ENCODE results near the gene VPS35L. TPM values are rescaled to one million over a fixed set of nuclear protein-coding genes. Genes with fewer than 3 reads are reported as not detected.

Gene VPS35L
- total and polyA plus RNA-seq, 7 experiments from 2014 or later: 38.6 to 52.0 (median 46.6) TPM

- peak overlapping the region in 8 of 9 donors; percentile 36 to 86 (median 72) for H3K27ac Mint-ChIP-seq
- no peaks in the 10 kb centered on the region for H3K9me3 Mint-ChIP-seq
- no peaks in the 10 kb centered on the region for H3K9me3 ChIP-seq (ENCODE audit: control insufficient read depth in 2 of 3, low read length in 3 of 3)
- no peak overlapping the region for H3K27ac ChIP-seq (ENCODE audit: low read depth, low read length)
- peaks cover 29 to 79% (median 61%) of the 10 kb centered on the region in 7 donors for H3K4me1 Mint-ChIP-seq
- ATAC-seq: no peak
- H3K4me3 Mint-ChIP-seq: peak overlapping the region in 3 of 10 donors; percentile 16 to 32 (median 29)
- CTCF ChIA-PET: interaction anchor here (0.7 kb wide), 1 partner anchor 117 kb away, joined by 3 read pairs; no protein-coding TSS in a partner anchor
- no peak overlapping the region for H3K4me3 ChIP-seq (ENCODE audit: low read length)
- DNase-seq: no peak
- peaks cover 13 to 38% of the 10 kb centered on the region in 2 donors for H3K4me1 ChIP-seq (ENCODE audit: control insufficient read depth in 2 of 2, insufficient read depth in 2 of 2, low read length in 2 of 2)
- H3K36me3 Mint-ChIP-seq: peaks cover 10 to 40% (median 24%) of the 10 kb centered on the region in 5 donors
- intact Hi-C loops (cut with micrococcal nuclease): no loop called here
- no peaks in the 10 kb centered on the region for H3K27me3 ChIP-seq (ENCODE audit: control insufficient read depth in 2 of 2, insufficient read depth in 2 of 2, low read length in 2 of 2)
- no peaks in the 10 kb centered on the region for H3K27me3 Mint-ChIP-seq
- peaks cover 0 to 19% (median 0%) of the 10 kb centered on the region in 3 experiments for H3K36me3 ChIP-seq (ENCODE audit: control insufficient read depth in 2 of 3, insufficient read depth in 3 of 3, low read length in 3 of 3)
- POLR2A ChIA-PET: interaction anchor here (0.6 to 1.0 kb wide), 2 partner anchors 50 to 195 kb away, joined by 3 read pairs; no protein-coding TSS in a partner anchor
These were observed 135.7 kb downstream of the VPS35L start for GRCh38 chr16:19691161-19691711.

GRCh38 chr16:19694989-19695388 is 139.5 kb downstream of the VPS35L start:
- Mint-ChIP-seq H3K9me3 (no peaks in the 10 kb centered on the region), H3K27me3 (no peaks in the 10 kb centered on the region), H3K27ac (peak overlapping the region in 8 of 9 donors; percentile 87 to 97 (median 96)), H3K36me3 (peaks cover 0 to 35% (median 18%) of the 10 kb centered on the region in 5 donors), H3K4me1 (peaks cover 36 to 80% (median 66%) of the 10 kb centered on the region in 7 donors), H3K4me3 (peak overlapping the region in 6 of 10 donors; percentile 16 to 82 (median 45))
- peaks cover 0 to 24% (median 0%) of the 10 kb centered on the region in 3 experiments for H3K36me3 ChIP-seq (ENCODE audit: control insufficient read depth in 2 of 3, insufficient read depth in 3 of 3, low read length in 3 of 3)
- H3K4me1 ChIP-seq (ENCODE audit: control insufficient read depth in 2 of 2, insufficient read depth in 2 of 2, low read length in 2 of 2): peaks cover 35 to 55% of the 10 kb centered on the region in 2 donors
- CTCF ChIA-PET: interaction anchor here (0.9 kb wide), 1 partner anchor 192 kb away, joined by 3 read pairs; no protein-coding TSS in a partner anchor
- no peaks in the 10 kb centered on the region for H3K9me3 ChIP-seq (ENCODE audit: control insufficient read depth in 2 of 3, low read length in 3 of 3)
- H3K27me3 ChIP-seq (ENCODE audit: control insufficient read depth in 2 of 2, insufficient read depth in 2 of 2, low read length in 2 of 2): no peaks in the 10 kb centered on the region
- ATAC-seq: no peak
- no peak overlapping the region for H3K27ac ChIP-seq (ENCODE audit: low read depth, low read length)
- no peak overlapping the region for H3K4me3 ChIP-seq (ENCODE audit: low read length)
- DNase-seq: no peak
- POLR2A ChIA-PET: no interaction called here
- intact Hi-C loops (cut with micrococcal nuclease): no loop called here

DNA sequence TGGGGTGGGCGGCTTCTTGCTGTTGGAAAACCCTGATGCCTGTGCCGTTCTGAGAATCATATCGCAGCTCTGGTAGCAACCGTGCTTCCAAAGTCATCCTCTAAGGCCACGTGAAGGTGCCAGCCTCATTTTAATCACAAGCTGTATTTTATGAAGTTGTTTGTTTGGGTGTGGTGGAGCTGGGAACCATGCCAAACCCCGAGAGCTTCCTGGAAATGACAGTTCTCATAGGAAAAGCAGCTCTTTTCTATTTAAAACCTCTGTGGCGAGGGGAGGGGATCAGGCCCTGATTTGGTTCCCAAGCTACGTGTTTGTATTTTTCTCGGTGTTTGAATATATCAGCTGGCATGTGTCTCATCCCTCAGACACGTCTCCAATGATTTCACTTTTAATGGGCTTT is 140.8 kb downstream of the VPS35L start:
- peaks cover 0 to 24% (median 0%) of the 10 kb centered on the region in 3 experiments for H3K36me3 ChIP-seq (ENCODE audit: control insufficient read depth in 2 of 3, insufficient read depth in 3 of 3, low read length in 3 of 3)
- ChIA-PET POLR2A (interaction anchor here (0.7 to 2.1 kb wide), 3 partner anchors 9 to 141 kb away, joined by 3 to 8 read pairs (median 6); partner anchors contain the start of genes IQCK, KNOP1 and VPS35L), CTCF (interaction anchor here (0.7 to 1.6 kb wide), 3 partner anchors 16 to 63 kb away, joined by 3 to 6 read pairs (median 3); no protein-coding TSS in a partner anchor)
- H3K4me1 ChIP-seq (ENCODE audit: control insufficient read depth in 2 of 2, insufficient read depth in 2 of 2, low read length in 2 of 2): peaks cover 34 to 50% of the 10 kb centered on the region in 2 donors
- Mint-ChIP-seq H3K9me3 (no peaks in the 10 kb centered on the region), H3K4me1 (peaks cover 32 to 82% (median 68%) of the 10 kb centered on the region in 7 donors), H3K36me3 (peaks cover 0 to 43% (median 26%) of the 10 kb centered on the region in 5 donors), H3K27me3 (no peaks in the 10 kb centered on the region), H3K27ac (peak overlapping the region; percentile 76 to 97 (median 96)), H3K4me3 (peak overlapping the region; percentile 37 to 85 (median 74))
- intact Hi-C loops (cut with micrococcal nuclease): loop anchor here in 1 of 2 donors (1.0 kb wide), 1 partner anchor 22 kb away; the partner anchor contains the start of genes IQCK and KNOP1
- peak; percentile 72 for ATAC-seq
- peak in 7 of 9 donors; percentile 48 to 86 (median 81) for DNase-seq
- H3K9me3 ChIP-seq (ENCODE audit: control insufficient read depth in 2 of 3, low read length in 3 of 3): no peaks in the 10 kb centered on the region
- H3K27me3 ChIP-seq (ENCODE audit: control insufficient read depth in 2 of 2, insufficient read depth in 2 of 2, low read length in 2 of 2): no peaks in the 10 kb centered on the region
- H3K27ac ChIP-seq (ENCODE audit: low read depth, low read length): peak overlapping the region; percentile 59
- H3K4me3 ChIP-seq (ENCODE audit: low read length): peak overlapping the region; percentile 39

- peaks cover 0 to 20% (median 0%) of the 10 kb centered on the region in 3 experiments for H3K36me3 ChIP-seq (ENCODE audit: control insufficient read depth in 2 of 3, insufficient read depth in 3 of 3, low read length in 3 of 3)
- DNase-seq: peak in 5 of 9 donors; percentile 8 to 43 (median 31)
- CTCF ChIA-PET: interaction anchor here (0.7 to 1.6 kb wide), 3 partner anchors 15 to 64 kb away, joined by 3 to 6 read pairs (median 3); no protein-coding TSS in a partner anchor
- Mint-ChIP-seq H3K4me3 (peak overlapping the region in 9 of 10 donors; percentile 66 to 85 (median 76)), H3K27ac (peak overlapping the region; percentile 76 to 97 (median 96)), H3K9me3 (no peaks in the 10 kb centered on the region), H3K4me1 (peaks cover 30 to 77% (median 64%) of the 10 kb centered on the region in 7 donors), H3K36me3 (peaks cover 0 to 43% (median 23%) of the 10 kb centered on the region in 5 donors), H3K27me3 (no peaks in the 10 kb centered on the region)
- peaks cover 34 to 50% of the 10 kb centered on the region in 2 donors for H3K4me1 ChIP-seq (ENCODE audit: control insufficient read depth in 2 of 2, insufficient read depth in 2 of 2, low read length in 2 of 2)
- intact Hi-C loops (cut with micrococcal nuclease): loop anchor here in 1 of 2 donors (1.0 kb wide), 1 partner anchor 21 kb away; the partner anchor contains the start of genes IQCK and KNOP1
- no peaks in the 10 kb centered on the region for H3K9me3 ChIP-seq (ENCODE audit: control insufficient read depth in 2 of 3, low read length in 3 of 3)
- peak overlapping the region; percentile 39 for H3K4me3 ChIP-seq (ENCODE audit: low read length)
- POLR2A ChIA-PET: interaction anchor here (1.1 to 2.1 kb wide), 2 partner anchors 21 to 142 kb away, joined by 6 to 8 read pairs; partner anchors contain the start of genes IQCK, KNOP1 and VPS35L
- peak overlapping the region; percentile 59 for H3K27ac ChIP-seq (ENCODE audit: low read depth, low read length)
- peak; percentile 33 for ATAC-seq
- no peaks in the 10 kb centered on the region for H3K27me3 ChIP-seq (ENCODE audit: control insufficient read depth in 2 of 2, insufficient read depth in 2 of 2, low read length in 2 of 2)
These were observed 141.5 kb downstream of the VPS35L start for GRCh38 chr16:19696961-19697360.

DNA sequence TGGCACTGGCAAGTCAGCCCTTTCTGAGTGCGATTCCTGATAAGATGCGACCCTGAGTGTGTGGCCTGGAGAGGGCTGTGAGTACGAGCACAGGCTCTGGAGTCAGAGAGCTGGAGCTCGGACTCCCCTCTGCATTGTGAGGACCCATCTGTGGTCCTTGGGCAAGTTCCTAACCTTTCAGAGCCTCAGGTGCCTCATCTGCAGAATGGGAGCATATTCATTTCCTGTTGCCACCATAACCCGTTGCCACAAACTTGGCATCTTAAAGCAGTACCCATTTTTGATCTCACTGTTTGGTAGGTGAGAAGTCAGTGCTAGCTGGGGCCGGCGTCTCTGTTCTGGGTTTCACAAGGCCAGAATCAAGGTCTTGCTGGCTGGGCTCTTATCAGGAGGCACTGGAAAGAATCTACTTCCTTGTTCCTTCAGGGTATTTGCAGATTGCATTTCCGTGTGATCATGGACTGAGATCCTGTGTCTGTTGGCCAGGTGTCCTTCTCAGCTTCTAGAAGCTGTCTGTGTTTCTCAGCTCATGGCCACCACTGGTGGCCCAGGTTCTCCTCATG is 142.3 kb downstream of the VPS35L start:
- Histone ChIP-seq H3K9me3 (ENCODE audit: control insufficient read depth in 2 of 3, low read length in 3 of 3) (no peaks in the 10 kb centered on the region), H3K4me3 (ENCODE audit: low read length) (no peak overlapping the region), H3K36me3 (ENCODE audit: control insufficient read depth in 2 of 3, insufficient read depth in 3 of 3, low read length in 3 of 3) (peaks cover 0 to 22% (median 0%) of the 10 kb centered on the region in 3 experiments), H3K27me3 (ENCODE audit: control insufficient read depth in 2 of 2, insufficient read depth in 2 of 2, low read length in 2 of 2) (no peaks in the 10 kb centered on the region), H3K27ac (ENCODE audit: low read depth, low read length) (peak overlapping the region; percentile 46), H3K4me1 (ENCODE audit: control insufficient read depth in 2 of 2, insufficient read depth in 2 of 2, low read length in 2 of 2) (peaks cover 34 to 50% of the 10 kb centered on the region in 2 donors)
- DNase-seq (no peak), ATAC-seq (no peak)
- Mint-ChIP-seq H3K27me3 (no peaks in the 10 kb centered on the region), H3K4me3 (peak overlapping the region in 7 of 10 donors; percentile 52 to 83 (median 76)), H3K9me3 (no peaks in the 10 kb centered on the region), H3K4me1 (peaks cover 30 to 74% (median 64%) of the 10 kb centered on the region in 7 donors), H3K36me3 (peaks cover 0 to 47% (median 27%) of the 10 kb centered on the region in 5 donors), H3K27ac (peak overlapping the region in 8 of 9 donors; percentile 90 to 97 (median 94))
- intact Hi-C loops (cut with micrococcal nuclease): no loop called here
- ChIA-PET POLR2A (interaction anchor here (2.1 kb wide), 1 partner anchor 20 kb away, joined by 8 read pairs; the partner anchor contains the start of genes IQCK and KNOP1), CTCF (interaction anchor here (1.6 kb wide), 1 partner anchor 15 kb away, joined by 3 read pairs; no protein-coding TSS in a partner anchor)
